GM12878 (cell line): ENCODE data around the gene IL1B. TPM values are rescaled to one million over a fixed set of nuclear protein-coding genes. Genes with fewer than 3 reads are reported as not detected.

Experiments used
- ATF7 ChIP-seq: fragments of 450-650 bp; IDR thresholded peaks from 2 replicates; pipeline ENCODE4 v1.6.1; 2016; ENCODE audit warnings: low read depth, mild to moderate bottlenecking
- BACH1 ChIP-seq: fragments of 450-650 bp; IDR thresholded peaks from 2 replicates; pipeline ENCODE4 v1.6.1; 2017; ENCODE audit warnings: mild to moderate bottlenecking, borderline replicate concordance
- BCL11A ChIP-seq: IDR thresholded peaks from 2 replicates; pipeline ENCODE4 v1.6.1; 2011; ENCODE audit warnings: low read depth, low read length
- CBFB ChIP-seq: IDR thresholded peaks from 2 replicates; pipeline ENCODE4 v1.6.1; 2016; ENCODE audit warnings: antibody characterized with exemption, low read depth
- CBX5 ChIP-seq: sonication (generic); IDR thresholded peaks from 2 replicates; pipeline ENCODE4 v1.6.1; 2016; ENCODE audit warnings: low read depth, moderate library complexity, mild to moderate bottlenecking, inconsistent platforms
- EED ChIP-seq: sonication (generic); IDR thresholded peaks from 2 replicates; pipeline ENCODE4 v1.6.1; 2016; ENCODE audit warnings: antibody characterized with exemption, low read depth
- EP300 ChIP-seq, 2 experiments: fragments of 150-350 bp in 1 of 2; IDR thresholded peaks; 2 replicates each; pipeline ENCODE4 v1.6.1; 2011 to 2012; ENCODE audit warnings: low read depth in 2 of 2, low read length in 2 of 2, borderline replicate concordance in 1 of 2, improper control_type of control experiment in 1 of 2, inconsistent platforms in 1 of 2; ENCODE audit not compliant: control insufficient read depth in 1 of 2
- HDAC2 ChIP-seq: fragments of 200-600 bp; sonication (generic); IDR thresholded peaks from 2 replicates; pipeline ENCODE4 v1.6.1; 2017
- HDAC6 ChIP-seq: fragments of 200-600 bp; sonication (generic); IDR thresholded peaks from one replicate; pipeline ENCODE4 v1.8.0; 2017; ENCODE audit warnings: antibody characterized with exemption; ENCODE audit not compliant: unreplicated experiment
- KDM1A ChIP-seq: fragments of 200-600 bp; sonication (generic); IDR thresholded peaks from 2 replicates; pipeline ENCODE4 v1.6.1; 2016; ENCODE audit warnings: borderline replicate concordance
- MEF2B ChIP-seq: fragments of 450-650 bp; IDR thresholded peaks from 2 replicates; pipeline ENCODE4 v1.6.1; 2018; ENCODE audit warnings: mild to moderate bottlenecking, moderate library complexity; ENCODE audit not compliant: partially characterized antibody, poor library complexity, severe bottlenecking
- MYB ChIP-seq: fragments of 150-350 bp; IDR thresholded peaks from 2 replicates; pipeline ENCODE4 v1.6.1; 2014; ENCODE audit warnings: mild to moderate bottlenecking, low read depth, low read length, borderline replicate concordance
- MYC ChIP-seq: IDR thresholded peaks from 2 replicates; pipeline ENCODE4 v1.6.1; 2011; ENCODE audit warnings: mild to moderate bottlenecking, low read length, moderate library complexity, inconsistent platforms; ENCODE audit not compliant: insufficient read depth, insufficient replicate concordance, insufficient read length, severe bottlenecking
- NFXL1 ChIP-seq: fragments of 450-650 bp; IDR thresholded peaks from 2 replicates; pipeline ENCODE4 v1.6.1; 2017; ENCODE audit warnings: antibody characterized with exemption, mild to moderate bottlenecking, borderline replicate concordance
- PAX5 ChIP-seq: IDR thresholded peaks from 2 replicates; pipeline ENCODE4 v1.6.1; 2011; ENCODE audit warnings: low read depth, low read length, borderline replicate concordance
- POLR2A ChIP-seq: IDR thresholded peaks from 2 replicates; pipeline ENCODE4 v1.6.1; 2011; ENCODE audit warnings: low read depth, mild to moderate bottlenecking, low read length
- SIN3A ChIP-seq: IDR thresholded peaks from 2 replicates; pipeline ENCODE4 v1.6.1; 2012; ENCODE audit warnings: low read depth, low read length, improper control_type of control experiment
- SMC3 ChIP-seq: IDR thresholded peaks from 2 replicates; pipeline ENCODE4 v1.6.1; 2011; ENCODE audit warnings: low read length, improper control_type of control experiment, borderline replicate concordance
- SREBF2 ChIP-seq: IDR thresholded peaks from 2 replicates; pipeline ENCODE4 v1.6.1; 2012; ENCODE audit warnings: mild to moderate bottlenecking, low read length
- STAT1 ChIP-seq: fragments of 450-650 bp; conservative IDR thresholded peaks from 2 replicates; pipeline ENCODE4 v1.6.1; 2014; ENCODE audit warnings: antibody characterized with exemption, mild to moderate bottlenecking
- STAT3 ChIP-seq: IDR thresholded peaks from 2 replicates; pipeline ENCODE4 v1.6.1; 2011; ENCODE audit warnings: low read depth, low read length, improper control_type of control experiment
- TAF1 ChIP-seq: IDR thresholded peaks from 2 replicates; pipeline ENCODE4 v1.6.1; 2011; ENCODE audit warnings: mild to moderate bottlenecking, low read depth, low read length, borderline replicate concordance
- TARDBP ChIP-seq: IDR thresholded peaks from 2 replicates; pipeline ENCODE4 v1.6.1; 2016; ENCODE audit warnings: borderline replicate concordance
- TCF12 ChIP-seq: IDR thresholded peaks from 2 replicates; pipeline ENCODE4 v1.6.1; 2011; ENCODE audit warnings: low read depth, mild to moderate bottlenecking, low read length
- TCF3 ChIP-seq: IDR thresholded peaks from 2 replicates; pipeline ENCODE4 v1.6.1; 2012; ENCODE audit warnings: low read depth, mild to moderate bottlenecking, low read length, borderline replicate concordance; ENCODE audit not compliant: insufficient read depth
- ZBED1 ChIP-seq: IDR thresholded peaks from 2 replicates; pipeline ENCODE4 v1.6.1; 2016; ENCODE audit warnings: borderline replicate concordance
- ZNF274 ChIP-seq: IDR thresholded peaks from one replicate; pipeline ENCODE4 v1.8.0; 2011; ENCODE audit not compliant: insufficient read length, insufficient read depth
- polyA plus RNA-seq, 11 experiments: library from polyadenylated mRNA; depleted of rRNA in 4 of 11; unstranded in 6 of 11; stranded (reverse) in 5 of 11; fragments of >200 nt; fragmentation: Nextera tagmentation in 4 of 11; fragmentation: Illumina TruSeq in 1 of 11; extraction: Ambion mirVana in 4 of 11; extraction: Trizol in 1 of 11; gene quantifications; 1 replicate in 1 of 11; 2 replicates in 10 of 11; pipeline versions ENCODE4 v1.2.1 to v1.2.3, GENCODE V29; 2011 to 2016; ENCODE audit warnings: inconsistent platforms in 2 of 11, missing spikeins in 2 of 11, low read depth in 1 of 11
- total RNA-seq, 4 experiments: library from RNA; depleted of rRNA in 3 of 4; stranded (reverse); fragments of >200 nt in 3 of 4; fragmentation: Illumina TruSeq in 1 of 4; extraction: Trizol in 1 of 4; gene quantifications; 2 replicates each; pipeline versions ENCODE4 v1.2.1 to v1.2.3, GENCODE V29; 2013 to 2021
- TF ChIP-seq, protein P1 (sequence below): fragments of 450-650 bp; IDR thresholded peaks from 2 replicates; pipeline ENCODE4 v1.6.1; 2017; ENCODE audit warnings: mild to moderate bottlenecking, moderate library complexity
- TF ChIP-seq, protein P2 (sequence below): IDR thresholded peaks from 2 replicates; pipeline ENCODE4 v1.6.1; 2011; ENCODE audit warnings: low read depth, low read length, improper control_type of control experiment, borderline replicate concordance
- TF ChIP-seq, protein P3 (sequence below): IDR thresholded peaks from 2 replicates; pipeline ENCODE4 v1.6.1; 2011; ENCODE audit warnings: low read depth, mild to moderate bottlenecking, low read length, moderate library complexity, borderline replicate concordance; ENCODE audit errors: extremely low read depth

The IL1B gene
- total and polyA plus RNA-seq, 10 of the 15 experiments (the other 5 are each of a cell fraction or from before 2014, with no cell fraction given), result 0.20 to 1.6 (median 0.84) TPM

DNA sequence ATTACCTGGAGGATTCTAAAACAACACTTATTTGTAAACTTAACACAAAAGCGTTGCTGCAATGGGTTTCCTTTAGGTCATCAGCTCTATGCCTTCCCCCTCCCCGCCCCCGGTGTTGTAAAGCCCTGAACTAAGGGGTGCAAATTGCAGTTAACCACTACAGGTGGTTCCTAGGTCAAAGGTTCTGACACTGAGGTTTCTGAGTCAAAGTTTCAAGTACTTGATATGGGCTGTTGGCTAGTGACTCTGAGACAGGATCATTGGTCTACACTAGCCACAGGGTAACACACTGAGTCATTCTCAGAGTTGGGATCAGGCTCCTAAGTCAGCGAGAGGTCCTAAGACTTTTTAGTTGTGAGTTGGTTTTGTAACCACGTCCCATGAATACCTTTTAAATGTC lies 15.4 kb downstream of the IL1B start (continued):
- no peak for TF ChIP-seq HDAC2
- TF ChIP-seq KDM1A, result no peak
- TF ChIP-seq MYB, result no peak
- TF ChIP-seq POLR2A, result no peak
- no peak for TF ChIP-seq SMC3
- TF ChIP-seq ZBED1, result peak; percentile 74; the same call in 1 of the 2 replicates
- TF ChIP-seq HDAC6, result no peak
- no peak for TF ChIP-seq SIN3A
- TF ChIP-seq TARDBP, result 0 out of 2 replicates have a peak, but pooled peaks have one; percentile 31
- TF ChIP-seq STAT1, result 0 out of 2 replicates have a peak, but pooled peaks have one; percentile 29
- peak; percentile 95 for TF ChIP-seq EED
- TF ChIP-seq TAF1, result no peak
- peak; percentile 62; the same call in 1 of the 2 replicates for TF ChIP-seq BCL11A
- TF ChIP-seq STAT3, result no peak
- TF ChIP-seq BACH1, result no peak; the same call in 1 of the 2 replicates
- peak; percentile 81; the same call in 1 of the 2 replicates for TF ChIP-seq PAX5
- TF ChIP-seq SREBF2, result no peak
- no peak for TF ChIP-seq MEF2B
- no peak; a peak in 3 of 4 replicates for TF ChIP-seq EP300 (IDR thresholded peaks at IDR 0.05; ENCODE audit: borderline replicate concordance in 1 of 2, control insufficient read depth in 1 of 2, low read depth in 2 of 2, low read length in 2 of 2)
- no peak for TF ChIP-seq MYC
- TF ChIP-seq ATF7, result peak; percentile 65
- no peak for TF ChIP-seq ZNF274
- peak; percentile 79; the same call in 1 of the 2 replicates for TF ChIP-seq CBFB
- TF ChIP-seq NFXL1, result no peak
- TF ChIP-seq TCF12, result peak; percentile 84; the same call in 1 of the 2 replicates
- TF ChIP-seq, protein P1, sequence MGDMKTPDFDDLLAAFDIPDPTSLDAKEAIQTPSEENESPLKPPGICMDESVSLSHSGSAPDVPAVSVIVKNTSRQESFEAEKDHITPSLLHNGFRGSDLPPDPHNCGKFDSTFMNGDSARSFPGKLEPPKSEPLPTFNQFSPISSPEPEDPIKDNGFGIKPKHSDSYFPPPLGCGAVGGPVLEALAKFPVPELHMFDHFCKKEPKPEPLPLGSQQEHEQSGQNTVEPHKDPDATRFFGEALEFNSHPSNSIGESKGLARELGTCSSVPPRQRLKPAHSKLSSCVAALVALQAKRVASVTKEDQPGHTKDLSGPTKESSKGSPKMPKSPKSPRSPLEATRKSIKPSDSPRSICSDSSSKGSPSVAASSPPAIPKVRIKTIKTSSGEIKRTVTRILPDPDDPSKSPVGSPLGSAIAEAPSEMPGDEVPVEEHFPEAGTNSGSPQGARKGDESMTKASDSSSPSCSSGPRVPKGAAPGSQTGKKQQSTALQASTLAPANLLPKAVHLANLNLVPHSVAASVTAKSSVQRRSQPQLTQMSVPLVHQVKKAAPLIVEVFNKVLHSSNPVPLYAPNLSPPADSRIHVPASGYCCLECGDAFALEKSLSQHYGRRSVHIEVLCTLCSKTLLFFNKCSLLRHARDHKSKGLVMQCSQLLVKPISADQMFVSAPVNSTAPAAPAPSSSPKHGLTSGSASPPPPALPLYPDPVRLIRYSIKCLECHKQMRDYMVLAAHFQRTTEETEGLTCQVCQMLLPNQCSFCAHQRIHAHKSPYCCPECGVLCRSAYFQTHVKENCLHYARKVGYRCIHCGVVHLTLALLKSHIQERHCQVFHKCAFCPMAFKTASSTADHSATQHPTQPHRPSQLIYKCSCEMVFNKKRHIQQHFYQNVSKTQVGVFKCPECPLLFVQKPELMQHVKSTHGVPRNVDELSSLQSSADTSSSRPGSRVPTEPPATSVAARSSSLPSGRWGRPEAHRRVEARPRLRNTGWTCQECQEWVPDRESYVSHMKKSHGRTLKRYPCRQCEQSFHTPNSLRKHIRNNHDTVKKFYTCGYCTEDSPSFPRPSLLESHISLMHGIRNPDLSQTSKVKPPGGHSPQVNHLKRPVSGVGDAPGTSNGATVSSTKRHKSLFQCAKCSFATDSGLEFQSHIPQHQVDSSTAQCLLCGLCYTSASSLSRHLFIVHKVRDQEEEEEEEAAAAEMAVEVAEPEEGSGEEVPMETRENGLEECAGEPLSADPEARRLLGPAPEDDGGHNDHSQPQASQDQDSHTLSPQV, result no peak
- no peak for TF ChIP-seq CBX5
- TF ChIP-seq, protein P2, sequence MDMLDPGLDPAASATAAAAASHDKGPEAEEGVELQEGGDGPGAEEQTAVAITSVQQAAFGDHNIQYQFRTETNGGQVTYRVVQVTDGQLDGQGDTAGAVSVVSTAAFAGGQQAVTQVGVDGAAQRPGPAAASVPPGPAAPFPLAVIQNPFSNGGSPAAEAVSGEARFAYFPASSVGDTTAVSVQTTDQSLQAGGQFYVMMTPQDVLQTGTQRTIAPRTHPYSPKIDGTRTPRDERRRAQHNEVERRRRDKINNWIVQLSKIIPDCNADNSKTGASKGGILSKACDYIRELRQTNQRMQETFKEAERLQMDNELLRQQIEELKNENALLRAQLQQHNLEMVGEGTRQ, result no peak
- TF ChIP-seq, protein P3, sequence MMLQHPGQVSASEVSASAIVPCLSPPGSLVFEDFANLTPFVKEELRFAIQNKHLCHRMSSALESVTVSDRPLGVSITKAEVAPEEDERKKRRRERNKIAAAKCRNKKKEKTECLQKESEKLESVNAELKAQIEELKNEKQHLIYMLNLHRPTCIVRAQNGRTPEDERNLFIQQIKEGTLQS, result no peak
- peak; percentile 52; the same call in 1 of the 2 replicates for TF ChIP-seq TCF3
